ENCODE measurements around the gene TK2.

DNA sequence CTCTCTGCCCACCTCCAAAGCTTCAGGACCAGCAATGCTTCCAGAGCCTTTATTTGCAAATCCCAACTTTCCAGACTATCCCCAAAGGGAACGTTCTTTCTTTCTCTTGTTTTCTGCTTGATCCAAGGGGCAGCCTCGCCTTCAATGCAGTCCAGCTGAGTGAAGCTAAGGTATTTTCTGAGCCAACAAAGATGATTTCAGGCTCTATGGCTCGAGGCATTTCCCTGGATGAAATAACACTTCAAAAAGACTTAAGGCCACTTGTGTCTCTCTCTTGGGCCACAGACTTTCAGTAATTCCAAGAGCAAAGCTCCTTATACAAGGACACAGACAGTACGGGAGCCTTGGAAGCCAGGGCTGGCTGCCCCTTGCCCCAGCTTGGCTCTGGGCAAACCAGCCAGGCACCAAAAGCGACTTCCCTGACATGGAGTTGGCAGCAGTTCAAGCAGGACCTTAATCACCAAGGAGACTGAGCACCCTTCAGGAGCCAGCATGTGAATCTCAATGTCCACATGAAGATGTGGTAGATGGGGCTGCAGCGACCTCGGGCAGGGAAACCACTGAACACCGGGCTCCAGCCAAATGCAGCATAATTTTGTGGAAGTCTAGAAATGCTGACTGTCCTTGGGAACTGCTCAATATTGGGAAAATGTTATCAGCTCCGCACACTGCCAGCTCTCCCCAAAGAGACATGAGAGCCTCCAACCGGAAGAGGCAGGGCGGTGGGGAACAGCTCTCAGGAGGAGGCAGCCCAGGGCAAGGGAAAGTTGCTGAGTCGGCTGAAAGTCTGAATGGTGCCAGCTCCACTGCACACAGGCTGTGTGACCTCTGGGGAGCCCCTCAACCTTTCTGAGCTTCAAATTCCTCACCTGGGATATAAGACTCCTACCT is 39.0 kb downstream of the TK2 start:
- TF ChIP-seq, protein P1, sequence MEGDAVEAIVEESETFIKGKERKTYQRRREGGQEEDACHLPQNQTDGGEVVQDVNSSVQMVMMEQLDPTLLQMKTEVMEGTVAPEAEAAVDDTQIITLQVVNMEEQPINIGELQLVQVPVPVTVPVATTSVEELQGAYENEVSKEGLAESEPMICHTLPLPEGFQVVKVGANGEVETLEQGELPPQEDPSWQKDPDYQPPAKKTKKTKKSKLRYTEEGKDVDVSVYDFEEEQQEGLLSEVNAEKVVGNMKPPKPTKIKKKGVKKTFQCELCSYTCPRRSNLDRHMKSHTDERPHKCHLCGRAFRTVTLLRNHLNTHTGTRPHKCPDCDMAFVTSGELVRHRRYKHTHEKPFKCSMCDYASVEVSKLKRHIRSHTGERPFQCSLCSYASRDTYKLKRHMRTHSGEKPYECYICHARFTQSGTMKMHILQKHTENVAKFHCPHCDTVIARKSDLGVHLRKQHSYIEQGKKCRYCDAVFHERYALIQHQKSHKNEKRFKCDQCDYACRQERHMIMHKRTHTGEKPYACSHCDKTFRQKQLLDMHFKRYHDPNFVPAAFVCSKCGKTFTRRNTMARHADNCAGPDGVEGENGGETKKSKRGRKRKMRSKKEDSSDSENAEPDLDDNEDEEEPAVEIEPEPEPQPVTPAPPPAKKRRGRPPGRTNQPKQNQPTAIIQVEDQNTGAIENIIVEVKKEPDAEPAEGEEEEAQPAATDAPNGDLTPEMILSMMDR (IDR thresholded peaks at IDR 0.05): no peak
- TF ChIP-seq POLR2A (IDR thresholded peaks at IDR 0.05): no peak
